Measurements from ENCODE around the gene PON3.

GRCh38 chr7:95312561-95312960 lies 83.6 kb downstream of the PON3 start:
- TF ChIP-seq CTCF (IDR thresholded peaks at IDR 0.05; ENCODE audit: poor library complexity), result no peak
- no peak for TF ChIP-seq EZH2 (IDR thresholded peaks at IDR 0.05; ENCODE audit: borderline replicate concordance)
- TF ChIP-seq EZH2phosphoT487 (IDR thresholded peaks at IDR 0.05; ENCODE audit: low read depth, severe bottlenecking, unreplicated experiment), result no peak
